ENCODE results near the gene L3MBTL3.
"Not testable (repeated sequence)": the region's sequence is repeated elsewhere in the genome, so short reads cannot be mapped to it uniquely, and the experiment has no call there.

Gene L3MBTL3

DNA sequence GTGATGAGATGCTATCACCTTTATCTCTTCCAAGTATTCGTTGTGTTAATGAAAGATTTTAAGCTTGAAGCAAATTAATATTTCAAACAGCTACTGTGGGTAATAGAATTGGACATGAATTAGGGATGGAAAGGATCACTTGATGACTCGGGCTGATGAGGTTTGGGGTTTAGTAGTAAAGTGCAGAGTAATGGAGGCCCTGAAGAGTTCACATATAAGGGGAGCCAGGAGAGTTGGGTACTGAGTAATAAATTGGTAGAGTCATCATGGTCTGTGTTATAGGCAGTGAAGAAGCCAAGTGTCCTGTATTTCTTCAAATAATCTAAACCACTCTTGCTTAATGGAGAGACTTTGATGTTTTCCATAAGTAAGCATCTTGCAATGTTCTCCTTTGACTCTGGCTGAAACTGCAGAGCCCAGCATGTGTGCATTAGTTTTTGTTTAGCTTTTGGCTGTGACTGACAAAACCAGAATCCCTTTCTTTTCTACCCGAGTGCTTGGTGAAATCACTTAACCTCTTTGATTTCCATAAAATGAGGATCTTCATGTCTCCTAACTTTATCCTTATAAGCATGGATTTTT lies 57.6 kb downstream of the L3MBTL3 start:
- no peak for DNase-seq

- no peak for DNase-seq
Measured at GRCh38 chr6:130076512-130076911, 58.1 kb downstream of the L3MBTL3 start.

- no peak for DNase-seq
Measured at GRCh38 chr6:130090796-130091195, 72.4 kb downstream of the L3MBTL3 start.

- DNase-seq, result no peak
Measured at GRCh38 chr6:130093546-130093945, 75.2 kb downstream of the L3MBTL3 start.

- no peak for DNase-seq
Measured at GRCh38 chr6:130098317-130098716, 79.9 kb downstream of the L3MBTL3 start.

DNA sequence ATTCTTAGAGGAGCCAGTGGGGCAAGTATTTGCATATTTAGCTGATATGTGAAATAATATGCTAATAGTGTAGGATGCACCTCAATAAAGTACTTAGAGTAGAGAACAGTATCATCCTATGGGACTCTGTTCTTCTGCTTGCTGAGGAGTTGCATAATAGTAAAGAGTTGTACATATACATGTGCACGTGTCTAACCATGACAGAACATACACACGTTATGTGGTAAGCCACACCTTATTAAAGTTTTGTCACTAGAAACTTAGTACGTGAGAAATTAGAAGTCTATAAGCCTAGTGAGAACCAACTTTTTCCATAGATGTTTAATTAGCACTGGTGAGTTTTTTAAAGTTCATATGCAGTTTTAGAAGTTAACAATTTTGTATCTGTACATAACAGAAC lies 80.7 kb downstream of the L3MBTL3 start:
- DNase-seq, result no peak

- no peak for DNase-seq
Measured at GRCh38 chr6:130105996-130106704, 87.8 kb downstream of the L3MBTL3 start.

DNA sequence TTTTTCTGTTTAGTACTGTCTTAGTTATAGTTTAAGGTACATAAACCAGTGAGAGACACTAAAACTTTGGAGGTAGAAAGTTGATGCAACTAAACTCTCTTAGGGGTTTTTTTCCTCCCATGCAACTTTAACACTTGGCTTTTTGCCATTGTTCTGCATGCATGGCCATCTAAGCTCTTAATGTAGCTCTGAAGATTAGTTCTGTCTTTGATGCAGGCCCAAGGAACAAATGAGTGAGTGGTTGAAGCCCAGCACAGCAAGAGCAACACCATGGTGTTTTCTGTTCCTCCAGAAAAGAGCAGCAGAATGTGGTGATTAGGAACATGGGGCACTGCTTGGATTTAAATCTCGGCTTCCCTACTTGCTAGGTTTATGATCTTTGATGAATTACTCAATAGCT lies 89.3 kb downstream of the L3MBTL3 start:
- DNase-seq, result no peak

DNA sequence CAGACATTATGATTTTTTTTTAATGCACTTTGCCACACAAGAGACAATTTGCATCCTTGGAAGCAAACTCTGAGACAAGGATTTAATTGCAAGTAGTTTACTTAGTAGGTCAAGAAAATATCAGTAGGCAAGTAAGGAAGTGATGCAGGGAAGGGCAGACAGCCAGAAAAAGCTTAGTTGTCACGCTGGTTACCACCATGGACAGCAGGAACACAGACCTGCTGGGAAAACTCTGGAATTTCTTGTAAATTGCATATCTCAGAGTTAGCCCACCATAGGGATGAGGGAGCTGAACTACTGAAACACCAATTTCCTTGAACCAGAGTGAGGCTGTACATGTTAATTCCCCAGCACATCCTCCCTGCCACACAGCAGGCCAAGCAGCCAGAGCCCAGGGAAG lies 92.7 kb downstream of the L3MBTL3 start:
- no peak for DNase-seq

DNA sequence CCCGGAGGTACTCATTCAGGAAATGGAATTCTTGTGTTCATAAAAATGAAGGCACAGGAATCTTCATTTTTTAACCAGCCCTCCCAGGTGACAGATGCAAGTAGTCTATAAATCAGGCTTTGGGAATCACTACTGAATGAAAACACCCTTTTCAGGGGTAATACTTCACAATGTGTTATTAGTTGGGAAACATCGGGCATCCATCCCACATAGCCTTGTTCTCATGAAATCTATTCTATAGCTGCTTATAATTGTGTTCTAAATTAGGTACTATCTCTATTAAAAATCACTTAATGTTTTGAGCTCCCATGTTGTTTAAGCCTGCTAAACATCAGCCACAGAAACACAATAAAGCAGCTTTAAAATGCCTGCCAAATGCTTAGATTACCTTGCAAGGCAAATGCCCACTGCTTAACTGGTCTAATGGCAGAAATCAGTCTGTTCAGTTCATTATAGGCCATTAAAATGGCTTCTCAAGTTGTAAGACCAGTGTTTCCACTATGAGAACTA lies 94.9 kb downstream of the L3MBTL3 start:
- DNase-seq, result no peak

- no peak for DNase-seq
Measured at GRCh38 chr6:130115036-130115435, 96.7 kb downstream of the L3MBTL3 start.

DNA sequence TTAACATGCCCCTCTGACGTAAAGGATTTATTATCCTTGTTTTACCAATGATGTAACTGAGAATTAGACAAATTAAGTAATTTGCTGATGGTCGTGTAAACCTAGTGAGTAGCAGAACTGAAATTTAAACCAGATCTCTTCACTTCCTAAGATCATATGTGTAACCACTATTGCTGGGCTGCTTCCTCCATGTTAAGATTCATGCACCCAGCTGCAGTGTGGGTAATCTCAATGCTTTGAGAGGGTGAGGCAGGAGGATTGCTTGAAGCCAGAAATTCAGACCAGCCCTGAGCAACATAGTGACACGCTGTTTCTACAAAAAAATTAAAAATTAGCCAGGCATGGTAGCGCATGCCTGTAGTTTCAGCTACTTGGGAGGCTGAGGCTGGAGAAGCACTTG lies 97.9 kb downstream of the L3MBTL3 start:
- no peak for DNase-seq

- DNase-seq, result not testable (repeated sequence)
Measured at GRCh38 chr6:130117187-130117701, 98.9 kb downstream of the L3MBTL3 start.

DNA sequence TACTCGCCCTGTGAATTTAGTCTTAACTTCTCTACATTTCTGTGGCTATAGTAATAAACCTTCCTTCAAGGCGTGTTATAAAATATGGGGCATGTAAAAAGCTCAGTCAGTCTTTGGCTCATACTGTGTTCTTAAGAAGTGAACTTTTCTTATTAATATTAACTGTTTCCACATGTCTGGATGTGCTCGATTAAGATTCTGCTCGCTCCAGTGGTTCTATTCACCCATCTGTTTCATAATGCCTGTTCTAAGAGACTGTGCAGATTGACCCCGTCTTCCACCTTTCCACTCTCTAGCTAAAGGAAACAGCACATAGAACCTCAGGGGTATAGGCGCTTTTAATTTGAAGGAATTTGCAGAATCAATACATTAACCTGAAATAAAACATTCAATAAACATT lies 99.9 kb downstream of the L3MBTL3 start:
- DNase-seq, result no peak

DNA sequence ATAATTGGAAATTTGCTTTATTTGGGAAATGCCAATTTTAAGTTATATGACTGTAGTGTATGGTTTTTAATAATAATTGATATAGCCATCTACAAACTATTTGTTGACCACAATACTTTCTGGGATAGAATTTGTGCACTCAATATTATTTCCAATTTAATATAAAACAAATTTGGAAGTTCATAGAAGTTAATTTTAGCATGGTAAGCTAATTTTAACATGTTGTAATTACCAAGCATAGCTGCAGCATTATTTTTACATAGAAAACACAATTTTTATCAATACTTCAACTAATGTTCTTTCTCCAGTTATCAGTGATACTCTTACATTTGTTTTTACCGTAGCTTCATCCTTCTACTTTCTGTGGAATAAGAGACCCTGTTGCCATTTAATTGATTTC lies 100.8 kb downstream of the L3MBTL3 start:
- DNase-seq, result no peak

GRCh38 chr6:130120731-130121130 lies 102.3 kb downstream of the L3MBTL3 start:
- no peak for DNase-seq

- DNase-seq, result no peak
Measured at GRCh38 chr6:130122243-130122642, 103.9 kb downstream of the L3MBTL3 start.

GRCh38 chr6:130127195-130127594 lies 108.8 kb downstream of the L3MBTL3 start:
- DNase-seq, result no peak

DNA sequence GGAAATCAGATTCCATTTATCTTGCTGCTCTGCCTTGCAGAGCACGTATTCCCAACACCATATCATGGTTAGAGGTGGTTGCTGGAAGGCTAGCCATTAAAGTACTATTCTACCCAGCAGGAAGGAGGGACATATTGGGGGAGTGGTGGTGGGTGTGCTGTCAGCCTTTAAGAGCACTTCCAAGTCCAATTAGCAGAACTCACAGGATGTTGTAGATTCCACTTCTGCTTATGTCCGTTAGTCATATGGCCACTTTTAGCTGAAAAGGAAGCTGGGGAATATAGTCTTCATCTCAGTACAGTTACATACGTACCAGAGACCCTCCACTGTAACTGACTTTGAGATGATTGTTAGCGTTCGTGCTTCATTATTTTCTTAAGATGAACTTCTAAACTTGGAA lies 109.9 kb downstream of the L3MBTL3 start:
- DNase-seq, result no peak

DNA sequence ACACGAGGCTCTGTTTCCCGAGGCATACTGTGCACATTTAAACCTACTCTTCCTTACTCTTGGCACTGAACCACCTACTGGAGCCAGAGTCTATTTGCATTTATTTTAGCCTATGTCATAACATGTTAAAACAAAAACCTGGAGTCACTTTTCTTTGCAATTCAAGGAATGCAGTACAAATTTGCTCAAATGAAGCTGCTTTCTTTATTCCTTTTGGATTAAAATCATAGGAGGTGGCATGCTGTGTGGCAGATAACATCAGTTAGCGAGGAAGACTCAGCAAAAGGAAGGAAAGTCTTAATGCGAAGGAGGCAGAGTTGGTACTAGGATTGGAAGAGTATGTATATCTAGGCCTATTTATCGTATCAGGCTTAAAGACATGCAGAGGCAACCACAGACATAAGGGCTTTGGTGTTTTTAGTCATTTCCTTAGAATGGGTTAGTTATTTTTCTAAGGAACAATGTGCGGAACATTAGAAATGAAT lies 111.4 kb downstream of the L3MBTL3 start:
- DNase-seq, result no peak

DNA sequence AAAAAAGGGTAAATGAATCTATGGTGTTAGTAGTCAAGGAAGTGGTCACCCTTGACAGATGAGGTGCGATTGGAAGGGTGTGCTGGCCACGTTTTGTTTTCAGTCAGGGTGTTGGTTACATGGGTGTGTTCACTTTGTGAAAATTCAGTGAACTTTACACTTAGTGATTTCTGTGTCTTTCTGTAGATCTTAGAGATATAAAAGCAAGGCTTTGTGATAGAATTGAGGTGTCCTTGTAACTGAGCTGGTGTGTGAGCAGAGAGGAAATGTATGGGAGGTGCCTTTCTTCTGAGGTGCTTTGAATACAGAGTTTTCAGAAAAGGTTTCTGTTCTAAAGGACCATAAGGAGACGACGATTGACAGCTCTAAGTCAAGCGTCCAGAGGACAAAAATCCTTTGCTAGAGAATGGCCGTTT lies 113.9 kb downstream of the L3MBTL3 start:
- no peak for DNase-seq

DNA sequence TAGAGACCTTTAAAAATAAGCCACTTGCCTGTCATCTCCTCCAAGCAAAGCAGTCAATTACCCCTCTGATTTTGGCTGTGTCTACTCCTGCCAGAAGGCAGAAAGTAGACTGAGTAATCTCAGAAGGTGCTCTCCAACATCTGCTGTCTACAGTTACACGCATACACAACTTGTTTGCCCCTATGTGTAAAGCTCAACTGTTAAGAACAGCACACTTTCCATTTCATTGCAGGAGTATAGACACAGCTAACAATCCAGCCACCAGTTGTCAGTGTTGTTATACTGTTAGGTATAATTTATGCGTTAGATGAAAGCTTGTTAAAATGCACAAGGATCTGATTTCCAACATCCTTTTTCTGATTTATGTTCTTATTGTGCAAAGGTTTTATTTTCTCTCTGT lies 116.2 kb downstream of the L3MBTL3 start:
- no peak for DNase-seq

- no peak for DNase-seq
Measured at GRCh38 chr6:130136798-130137197, 118.4 kb downstream of the L3MBTL3 start.
